ENCODE measurements around the gene CYP19A1. TPM values are rescaled to one million over a fixed set of nuclear protein-coding genes. Genes with fewer than 3 reads are reported as not detected.
"Not testable (repeated sequence)": the region's sequence is repeated elsewhere in the genome, so short reads cannot be mapped to it uniquely, and the experiment has no call there.

The CYP19A1 gene
- total and polyA plus RNA-seq, 7 donors = 0.10 to 4.7 (median 0.22) TPM

- TF ChIP-seq CTCF (IDR thresholded peaks at IDR 0.05) = no peak
- Histone ChIP-seq H3K9me3 (no peaks in the 10 kb centered on the region), H3K4me3 (peak overlapping the region; percentile 58), H3K27me3 (ENCODE audit: insufficient read depth in 3 of 3, low read length in 2 of 3) (peaks cover 0 to 44% (median 0%) of the 10 kb centered on the region in 3 donors), H3K36me3 (ENCODE audit: insufficient read depth in 1 of 2, low read depth in 1 of 2) (no peaks in the 10 kb centered on the region), H3K27ac (no peak overlapping the region), H3K4me1 (peaks cover 5% of the 10 kb centered on the region)
- WGBS, 3 donors = 27 to 35% (median 30%) methylated on average over 9 of the region's 9 CpGs
- ATAC-seq (peak in 2 of 4 donors; percentile 10 to 42), DNase-seq (no peak)
- intact Hi-C loops (cut with DNase I) = no loop called here
Measured at GRCh38 chr15:51266656-51267050, 71.7 kb downstream of the CYP19A1 start.

- intact Hi-C loops (cut with DNase I) = no loop called here
- WGBS, 3 donors = 85 to 90% (median 87%) methylated on average over 5 of the region's 5 CpGs
- Histone ChIP-seq H3K4me1 (peaks cover 5% of the 10 kb centered on the region), H3K36me3 (ENCODE audit: insufficient read depth in 1 of 2, low read depth in 1 of 2) (no peaks in the 10 kb centered on the region), H3K9me3 (no peaks in the 10 kb centered on the region), H3K27me3 (ENCODE audit: insufficient read depth in 3 of 3, low read length in 2 of 3) (peaks cover 0 to 31% (median 0%) of the 10 kb centered on the region in 3 donors), H3K27ac (no peak overlapping the region), H3K4me3 (no peak overlapping the region)
- no peak for ATAC-seq
- TF ChIP-seq CTCF (IDR thresholded peaks at IDR 0.05) = no peak
- no peak for DNase-seq
Measured at GRCh38 chr15:51265037-51265555, 73.3 kb downstream of the CYP19A1 start.

- Histone ChIP-seq H3K27me3 (ENCODE audit: insufficient read depth in 3 of 3, low read length in 2 of 3) (peaks cover 0 to 23% (median 0%) of the 10 kb centered on the region in 3 donors), H3K27ac (no peak overlapping the region), H3K4me3 (no peak overlapping the region), H3K9me3 (no peaks in the 10 kb centered on the region), H3K4me1 (peaks cover 5% of the 10 kb centered on the region), H3K36me3 (ENCODE audit: insufficient read depth in 1 of 2, low read depth in 1 of 2) (no peaks in the 10 kb centered on the region)
- no peak for TF ChIP-seq CTCF (IDR thresholded peaks at IDR 0.05)
- no peak for DNase-seq
- no peak for ATAC-seq
- intact Hi-C loops (cut with DNase I) = no loop called here
Measured at GRCh38 chr15:51263726-51264125, 74.7 kb downstream of the CYP19A1 start.

GRCh38 chr15:51263116-51263515 lies 75.3 kb downstream of the CYP19A1 start:
- no peak for ATAC-seq
- Histone ChIP-seq H3K27ac (no peak overlapping the region), H3K9me3 (no peaks in the 10 kb centered on the region), H3K4me1 (peaks cover 5% of the 10 kb centered on the region), H3K4me3 (no peak overlapping the region), H3K27me3 (ENCODE audit: insufficient read depth in 3 of 3, low read length in 2 of 3) (peaks cover 0 to 17% (median 0%) of the 10 kb centered on the region in 3 donors), H3K36me3 (ENCODE audit: insufficient read depth in 1 of 2, low read depth in 1 of 2) (no peaks in the 10 kb centered on the region)
- DNase-seq = no peak
- no peak for TF ChIP-seq CTCF (IDR thresholded peaks at IDR 0.05)
- intact Hi-C loops (cut with DNase I) = no loop called here
- WGBS, 3 donors = 72 to 83% (median 75%) methylated on average over 3 of the region's 3 CpGs

GRCh38 chr15:51262463-51262862 lies 75.9 kb downstream of the CYP19A1 start:
- Histone ChIP-seq H3K4me1 (peaks cover under 1% of the 10 kb centered on the region), H3K4me3 (no peak overlapping the region), H3K27ac (no peak overlapping the region), H3K9me3 (no peaks in the 10 kb centered on the region), H3K27me3 (ENCODE audit: insufficient read depth in 3 of 3, low read length in 2 of 3) (peaks cover 0 to 11% (median 0%) of the 10 kb centered on the region in 3 donors), H3K36me3 (ENCODE audit: insufficient read depth in 1 of 2, low read depth in 1 of 2) (no peaks in the 10 kb centered on the region)
- no peak for ATAC-seq
- 65 to 86% (median 68%) methylated on average over 2 of the region's 2 CpGs for WGBS, 3 donors
- intact Hi-C loops (cut with DNase I) = no loop called here
- DNase-seq = no peak
- no peak for TF ChIP-seq CTCF (IDR thresholded peaks at IDR 0.05)

GRCh38 chr15:51261113-51261512 lies 77.3 kb downstream of the CYP19A1 start:
- H3K27ac ChIP-seq; intact Hi-C loops (cut with DNase I); H3K4me3 ChIP-seq; H3K9me3 ChIP-seq; ATAC-seq; H3K4me1 ChIP-seq; H3K36me3 ChIP-seq (ENCODE audit: insufficient read depth in 1 of 2, low read depth in 1 of 2); DNase-seq; H3K27me3 ChIP-seq (ENCODE audit: insufficient read depth in 3 of 3, low read length in 2 of 3): not testable (repeated sequence)
- 85 to 91% (median 88%) methylated on average over 7 of the region's 7 CpGs for WGBS, 3 donors
